Prostate gland (tissue), 2 donors: ENCODE results near the gene RRM1.

ENCODE experiments used
- CTCF ChIP-seq, 4 experiments: fragments of 200-600 bp in 2 of 4; fragments of 450-650 bp in 2 of 4; sonication (generic) in 2 of 4; IDR thresholded peaks; 1 replicate in 3 of 4; 2 replicates in 1 of 4; pipeline ENCODE4 v1.5.1; 2016 to 2019; ENCODE audit warnings: antibody characterized with exemption in 4 of 4, mild to moderate bottlenecking in 2 of 4, moderate library complexity in 2 of 4
- POLR2A ChIP-seq: fragments of 450-650 bp; IDR thresholded peaks from one replicate; pipeline ENCODE4 v1.6.1; 2016; ENCODE audit warnings: antibody characterized with exemption, mild to moderate bottlenecking
- POLR2AphosphoS5 ChIP-seq: sonication (generic); formaldehyde crosslinking; IDR thresholded peaks from one replicate; pipeline ENCODE4 v1.6.1; 2017; ENCODE audit warnings: antibody characterized with exemption

GRCh38 chr11:4183410-4184057 lies 88.9 kb downstream of the RRM1 start:
- TF ChIP-seq CTCF (IDR thresholded peaks at IDR 0.05) (no peak), POLR2A (no peak), POLR2AphosphoS5 (no peak)
